ENCODE results near the gene FEZF2. TPM values are rescaled to one million over a fixed set of nuclear protein-coding genes. Genes with fewer than 3 reads are reported as not detected.
A peak's percentile ranks its signal among the peaks of the same experiment; 100 is the strongest.

The FEZF2 gene
- total RNA-seq, 1 donor from 2014 or later: not detected

- Mint-ChIP-seq H3K27ac (no peak overlapping the region), H3K4me3 (no peak overlapping the region), H3K4me1 (ENCODE audit: low read depth) (no peaks in the 10 kb centered on the region), H3K27me3 (ENCODE audit: insufficient read depth) (peaks cover 58% of the 10 kb centered on the region), H3K36me3 (ENCODE audit: low read depth) (peaks cover 1% of the 10 kb centered on the region), H3K9me3 (no peaks in the 10 kb centered on the region)
- intact Hi-C loops (cut with micrococcal nuclease): loop anchor here (10.0 kb wide), 1 partner anchor 496 kb away; the partner anchor contains the start of gene CADPS
- no peak for DNase-seq (ENCODE audit: low spot score)
Observed at GRCh38 chr3:62378921-62379320, 5.6 kb upstream of the FEZF2 start.

- Mint-ChIP-seq H3K9me3 (no peaks in the 10 kb centered on the region), H3K27me3 (ENCODE audit: insufficient read depth) (peaks cover 60% of the 10 kb centered on the region), H3K27ac (no peak overlapping the region), H3K4me3 (no peak overlapping the region), H3K36me3 (ENCODE audit: low read depth) (peaks cover 1% of the 10 kb centered on the region), H3K4me1 (ENCODE audit: low read depth) (no peaks in the 10 kb centered on the region)
- no peak for DNase-seq (ENCODE audit: low spot score)
- intact Hi-C loops (cut with micrococcal nuclease): loop anchor here (10.0 kb wide), 1 partner anchor 496 kb away; the partner anchor contains the start of gene CADPS
Observed at GRCh38 chr3:62378311-62378789, 5.0 kb upstream of the FEZF2 start.

GRCh38 chr3:62376906-62377877 is 3.8 kb upstream of the FEZF2 start:
- peaks cover 1% of the 10 kb centered on the region for H3K36me3 Mint-ChIP-seq (ENCODE audit: low read depth)

GRCh38 chr3:62376454-62376720 is 3.0 kb upstream of the FEZF2 start:
- Mint-ChIP-seq H3K36me3 (ENCODE audit: low read depth) (peaks cover 1% of the 10 kb centered on the region), H3K9me3 (no peaks in the 10 kb centered on the region), H3K27me3 (ENCODE audit: insufficient read depth) (peaks cover 68% of the 10 kb centered on the region), H3K27ac (no peak overlapping the region), H3K4me3 (no peak overlapping the region), H3K4me1 (ENCODE audit: low read depth) (no peaks in the 10 kb centered on the region)
- DNase-seq (ENCODE audit: low spot score): no peak
- intact Hi-C loops (cut with micrococcal nuclease): loop anchor here (10.0 kb wide), 1 partner anchor 498 kb away; the partner anchor contains the start of gene CADPS

More at GRCh38 chr3:62376906-62377877, 3.8 kb upstream of the FEZF2 start:
- no peaks in the 10 kb centered on the region for H3K4me1 Mint-ChIP-seq (ENCODE audit: low read depth)
- no peak overlapping the region for H3K4me3 Mint-ChIP-seq
- H3K9me3 Mint-ChIP-seq: no peaks in the 10 kb centered on the region
- intact Hi-C loops (cut with micrococcal nuclease): loop anchor here (10.0 kb wide), 1 partner anchor 498 kb away; the partner anchor contains the start of gene CADPS
- H3K27me3 Mint-ChIP-seq (ENCODE audit: insufficient read depth): peaks cover 64% of the 10 kb centered on the region
- no peak overlapping the region for H3K27ac Mint-ChIP-seq
- DNase-seq (ENCODE audit: low spot score): no peak

GRCh38 chr3:62375655-62376453 is 2.5 kb upstream of the FEZF2 start:
- Mint-ChIP-seq H3K27me3 (ENCODE audit: insufficient read depth) (peaks cover 70% of the 10 kb centered on the region), H3K27ac (no peak overlapping the region), H3K4me1 (ENCODE audit: low read depth) (no peaks in the 10 kb centered on the region), H3K4me3 (no peak overlapping the region), H3K9me3 (no peaks in the 10 kb centered on the region), H3K36me3 (ENCODE audit: low read depth) (peaks cover 5% of the 10 kb centered on the region)
- intact Hi-C loops (cut with micrococcal nuclease): loop anchor here (10.0 kb wide), 1 partner anchor 499 kb away; the partner anchor contains the start of gene CADPS
- DNase-seq (ENCODE audit: low spot score): no peak

GRCh38 chr3:62374341-62375218 is 1.2 kb upstream of the FEZF2 start:
- Mint-ChIP-seq H3K9me3 (no peaks in the 10 kb centered on the region), H3K27ac (no peak overlapping the region), H3K27me3 (ENCODE audit: insufficient read depth) (peaks cover 76% of the 10 kb centered on the region), H3K4me1 (ENCODE audit: low read depth) (no peaks in the 10 kb centered on the region), H3K36me3 (ENCODE audit: low read depth) (peaks cover 6% of the 10 kb centered on the region), H3K4me3 (no peak overlapping the region)
- no peak for DNase-seq (ENCODE audit: low spot score)
- intact Hi-C loops (cut with micrococcal nuclease): loop anchor here (10.0 kb wide), 1 partner anchor 500 kb away; the partner anchor contains the start of gene CADPS

- Mint-ChIP-seq H3K27me3 (ENCODE audit: insufficient read depth) (peaks cover 75% of the 10 kb centered on the region), H3K4me3 (no peak overlapping the region), H3K9me3 (no peaks in the 10 kb centered on the region), H3K4me1 (ENCODE audit: low read depth) (no peaks in the 10 kb centered on the region), H3K27ac (no peak overlapping the region), H3K36me3 (ENCODE audit: low read depth) (peaks cover 6% of the 10 kb centered on the region)
- intact Hi-C loops (cut with micrococcal nuclease): loop anchor here (10.0 kb wide), 1 partner anchor 501 kb away; the partner anchor contains the start of gene CADPS
- DNase-seq (ENCODE audit: low spot score): no peak
Observed at GRCh38 chr3:62373714-62374333, 474 bp upstream of the FEZF2 start.

GRCh38 chr3:62372621-62373041 is 719 bp downstream of the FEZF2 start:
- Mint-ChIP-seq H3K27me3 (ENCODE audit: insufficient read depth) (peaks cover 80% of the 10 kb centered on the region), H3K27ac (no peak overlapping the region), H3K9me3 (no peaks in the 10 kb centered on the region), H3K36me3 (ENCODE audit: low read depth) (peaks cover 6% of the 10 kb centered on the region), H3K4me1 (ENCODE audit: low read depth) (no peaks in the 10 kb centered on the region), H3K4me3 (no peak overlapping the region)
- intact Hi-C loops (cut with micrococcal nuclease): loop anchor here (10.0 kb wide), 1 partner anchor 502 kb away; the partner anchor contains the start of gene CADPS
- DNase-seq (ENCODE audit: low spot score): no peak

- Mint-ChIP-seq H3K4me1 (ENCODE audit: low read depth) (no peaks in the 10 kb centered on the region), H3K36me3 (ENCODE audit: low read depth) (peaks cover 4% of the 10 kb centered on the region), H3K27ac (peak overlapping the region; percentile 34), H3K27me3 (ENCODE audit: insufficient read depth) (peaks cover 83% of the 10 kb centered on the region), H3K9me3 (no peaks in the 10 kb centered on the region), H3K4me3 (no peak overlapping the region)
- intact Hi-C loops (cut with micrococcal nuclease): loop anchor here (10.0 kb wide), 1 partner anchor 503 kb away; the partner anchor contains the start of gene CADPS
- no peak for DNase-seq (ENCODE audit: low spot score)
Observed at GRCh38 chr3:62371720-62372591, 1.4 kb downstream of the FEZF2 start.

- no peak for DNase-seq (ENCODE audit: low spot score)
- H3K9me3 Mint-ChIP-seq: no peaks in the 10 kb centered on the region
- peak overlapping the region; percentile 74 for H3K27ac Mint-ChIP-seq
Observed at GRCh38 chr3:62370858-62371719, 2.3 kb downstream of the FEZF2 start.

More at GRCh38 chr3:62370858-62371719, 2.3 kb downstream of the FEZF2 start:
- intact Hi-C loops (cut with micrococcal nuclease): loop anchor here (10.0 kb wide), 1 partner anchor 504 kb away; the partner anchor contains the start of gene CADPS
- Mint-ChIP-seq H3K36me3 (ENCODE audit: low read depth) (peaks cover 4% of the 10 kb centered on the region), H3K27me3 (ENCODE audit: insufficient read depth) (peaks cover 85% of the 10 kb centered on the region), H3K4me3 (no peak overlapping the region), H3K4me1 (ENCODE audit: low read depth) (no peaks in the 10 kb centered on the region)
